B cell (primary cell): Measurements from ENCODE around the gene SHISA2.

ENCODE experiments used
- CTCF ChIP-seq: fragments of 200-600 bp; IDR thresholded peaks from one replicate; pipeline ENCODE4 v1.8.0; 2022; ENCODE audit warnings: antibody characterized with exemption, mild to moderate bottlenecking
- EZH2 ChIP-seq: IDR thresholded peaks from 2 replicates; pipeline ENCODE4 v1.6.1; 2012; ENCODE audit warnings: borderline replicate concordance, low read depth, mild to moderate bottlenecking, moderate library complexity, low read length; ENCODE audit not compliant: insufficient read depth, poor library complexity, severe bottlenecking

- TF ChIP-seq CTCF (no peak), EZH2 (no peak)
These were observed 17.8 kb downstream of the SHISA2 start for GRCh38 chr13:26034018-26034417.
